GM18907 (cell line): ENCODE data around the gene PROM2.

ENCODE experiments used
- ATAC-seq: cut with Tn5 transposase; IDR thresholded peaks from one replicate; pipeline ENCODE4 v1.9.1; 2021; ENCODE audit warnings: mild to moderate bottlenecking, moderate library complexity; ENCODE audit not compliant: unreplicated experiment

PROM2 gene

GRCh38 chr2:95319481-95320343 lies 45.5 kb downstream of the PROM2 start:
- ATAC-seq, result no peak

- ATAC-seq, result no peak
Observed at GRCh38 chr2:95320344-95320712, 46.1 kb downstream of the PROM2 start.

- ATAC-seq, result no peak
Observed at GRCh38 chr2:95320986-95321767, 46.9 kb downstream of the PROM2 start.

GRCh38 chr2:95323347-95324155 lies 49.3 kb downstream of the PROM2 start:
- no peak for ATAC-seq

- no peak for ATAC-seq
Observed at GRCh38 chr2:95325026-95325425, 50.8 kb downstream of the PROM2 start.

GRCh38 chr2:95325590-95326432 lies 51.6 kb downstream of the PROM2 start:
- ATAC-seq, result no peak

- ATAC-seq, result no peak
Observed at GRCh38 chr2:95326433-95327140, 52.3 kb downstream of the PROM2 start.

- no peak for ATAC-seq
Observed at GRCh38 chr2:95327861-95328260, 53.6 kb downstream of the PROM2 start.

- no peak for ATAC-seq
Observed at GRCh38 chr2:95328358-95329125, 54.3 kb downstream of the PROM2 start.

GRCh38 chr2:95329401-95329800 lies 55.2 kb downstream of the PROM2 start:
- ATAC-seq, result no peak

- no peak for ATAC-seq
Observed at GRCh38 chr2:95329891-95330793, 55.9 kb downstream of the PROM2 start.

- no peak for ATAC-seq
Observed at GRCh38 chr2:95330794-95331338, 56.6 kb downstream of the PROM2 start.

GRCh38 chr2:95331606-95332005 lies 57.4 kb downstream of the PROM2 start:
- ATAC-seq, result no peak

- no peak for ATAC-seq
Observed at GRCh38 chr2:95332036-95332435, 57.8 kb downstream of the PROM2 start.

GRCh38 chr2:95333056-95333455 lies 58.8 kb downstream of the PROM2 start:
- no peak for ATAC-seq

GRCh38 chr2:95333888-95334338 lies 59.7 kb downstream of the PROM2 start:
- ATAC-seq, result no peak

GRCh38 chr2:95334916-95335641 lies 60.8 kb downstream of the PROM2 start:
- no peak for ATAC-seq
